DMS153 (cell line): Measurements from ENCODE around the gene SPATA31E1.
"Not testable (repeated sequence)": the region's sequence is repeated elsewhere in the genome, so short reads cannot be mapped to it uniquely, and the experiment has no call there.

Experiments
- DNase-seq: peaks from one replicate; lab custom pipeline; 2025; lab: John Stamatoyannopoulos, UW

SPATA31E1 gene

GRCh38 chr9:87934444-87934843 lies 51.8 kb downstream of the SPATA31E1 start:
- not testable (repeated sequence) for DNase-seq

GRCh38 chr9:87937352-87937751 lies 54.7 kb downstream of the SPATA31E1 start:
- not testable (repeated sequence) for DNase-seq

- not testable (repeated sequence) for DNase-seq
Observed at GRCh38 chr9:87937918-87938317, 55.2 kb downstream of the SPATA31E1 start.

- DNase-seq: not testable (repeated sequence)
Observed at GRCh38 chr9:87938336-87938735, 55.7 kb downstream of the SPATA31E1 start.
